Left renal cortex interstitium (tissue), 4 donors: ENCODE measurements around the gene NUDT16L1. TPM values are rescaled to one million over a fixed set of nuclear protein-coding genes. Genes with fewer than 3 reads are reported as not detected.
"Not testable (repeated sequence)": the region's sequence is repeated elsewhere in the genome, so short reads cannot be mapped to it uniquely, and the experiment has no call there.

Experiments used
- DNase-seq, 4 donors: peaks; one replicate each; pipeline ENCODE4 v3.0.0-alpha.2; 2013; ENCODE audit warnings: low read depth in 4 of 4, low spot score in 2 of 4, missing footprints in 1 of 4
- polyA plus RNA-seq, 4 donors: library from polyadenylated mRNA; unstranded; fragments of 120-200 nt; gene quantifications; one replicate each; pipeline ENCODE4 v1.2.1, GENCODE V29; 2013; ENCODE audit not compliant: insufficient read length in 4 of 4

Gene NUDT16L1
- polyA plus RNA-seq, 4 donors, result 37.0 to 66.3 (median 49.7) TPM

- no peak for DNase-seq
These were observed 20.5 kb downstream of the NUDT16L1 start for GRCh38 chr16:4713663-4714501.

GRCh38 chr16:4714996-4715395 lies 21.6 kb downstream of the NUDT16L1 start:
- no peak for DNase-seq

GRCh38 chr16:4718466-4718865 lies 25.1 kb downstream of the NUDT16L1 start:
- DNase-seq, result no peak

- DNase-seq, result no peak
These were observed 29.9 kb downstream of the NUDT16L1 start for GRCh38 chr16:4723071-4723767.

DNA sequence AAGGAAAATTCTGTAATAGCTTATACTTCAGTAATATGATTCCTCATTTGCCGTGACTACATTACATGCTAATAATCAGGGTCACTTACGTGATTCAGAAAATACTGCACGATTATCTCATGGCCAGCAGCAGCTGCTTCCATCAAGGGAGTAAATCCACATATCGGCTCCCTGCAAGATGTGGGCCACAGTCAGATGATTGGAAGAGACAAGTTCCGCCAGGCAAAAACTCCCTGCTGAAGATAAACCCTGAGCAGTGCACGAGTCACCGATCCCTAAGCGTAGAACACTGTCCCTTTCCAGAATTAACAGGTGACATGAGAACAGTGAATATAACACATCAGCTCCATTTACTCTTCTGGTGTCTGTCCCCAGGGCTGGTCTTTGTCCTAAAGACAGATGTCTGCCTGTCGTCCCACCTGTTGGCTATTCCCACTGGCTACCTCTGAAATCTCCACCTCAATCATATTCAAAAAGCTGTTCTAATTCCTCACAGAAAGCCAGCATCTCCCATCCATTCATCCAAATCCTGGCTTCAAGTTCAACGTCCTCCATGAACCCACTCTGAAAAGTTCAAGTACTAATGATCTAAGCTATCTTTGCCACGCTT lies 31.4 kb downstream of the NUDT16L1 start:
- DNase-seq, result no peak

- DNase-seq, result no peak
These were observed 33.3 kb downstream of the NUDT16L1 start for GRCh38 chr16:4726616-4727015.

DNA sequence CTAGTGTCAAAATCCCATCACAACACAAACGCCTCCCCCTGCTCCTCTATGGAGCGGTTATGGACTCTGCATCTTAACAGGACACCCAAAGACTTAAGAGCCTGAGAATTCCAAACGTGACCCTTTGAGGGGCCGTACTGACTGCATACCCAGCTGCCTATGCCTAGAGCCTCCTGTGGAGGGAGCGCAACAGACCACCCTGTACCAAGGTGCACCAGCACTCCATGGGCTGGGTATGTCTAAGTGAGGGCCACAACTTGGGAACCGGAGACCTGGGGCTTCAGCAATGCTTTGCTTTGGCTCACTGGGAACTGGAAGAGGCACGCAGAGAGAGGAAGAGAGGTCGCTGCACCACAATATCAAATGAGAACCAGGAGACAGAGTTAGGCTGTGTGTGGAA lies 35.3 kb downstream of the NUDT16L1 start:
- DNase-seq, result no peak

DNA sequence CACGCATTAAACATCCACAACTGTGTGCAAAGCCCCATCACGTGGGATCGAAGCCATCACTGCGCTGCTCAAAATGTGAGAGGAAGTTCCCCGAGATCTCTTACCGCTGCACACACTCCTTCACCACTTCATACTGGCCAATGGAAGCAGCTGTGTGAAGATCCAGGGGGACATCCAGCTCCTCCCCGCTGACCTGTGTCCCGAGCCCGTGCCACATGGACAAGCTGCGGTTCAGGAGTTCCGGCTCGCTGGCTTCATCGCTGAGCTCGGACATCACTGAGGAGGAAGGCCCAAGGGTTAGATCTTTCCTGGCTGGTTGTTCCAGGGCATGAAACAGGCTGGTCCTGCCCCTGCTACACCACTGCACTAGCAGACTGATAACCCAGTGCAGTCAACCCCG lies 36.5 kb downstream of the NUDT16L1 start:
- DNase-seq, result no peak

DNA sequence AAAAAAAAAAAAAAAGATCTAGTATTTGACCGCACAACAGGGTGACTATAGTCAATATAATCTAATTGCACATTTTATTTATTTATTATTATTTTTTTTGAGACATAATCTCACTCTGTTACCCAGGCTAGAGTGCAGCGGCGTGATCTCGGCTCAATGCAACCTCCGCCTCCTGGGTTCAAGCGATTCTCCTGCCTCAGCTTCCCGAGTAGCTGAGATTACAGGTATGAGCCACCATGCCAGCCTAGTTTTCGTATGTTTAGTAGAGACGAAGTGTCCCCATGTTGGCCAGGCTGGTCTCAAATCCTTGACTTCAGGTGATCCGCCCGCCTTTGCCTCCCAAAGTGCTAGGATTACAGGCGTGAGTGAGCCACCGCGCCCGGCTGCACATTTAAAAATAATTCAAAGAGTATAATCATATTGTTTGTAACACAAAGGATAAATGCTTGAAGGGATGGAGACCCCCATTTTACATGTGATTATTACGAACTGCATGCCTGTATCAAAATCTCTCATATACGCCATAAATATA lies 39.9 kb downstream of the NUDT16L1 start:
- no peak for DNase-seq

DNA sequence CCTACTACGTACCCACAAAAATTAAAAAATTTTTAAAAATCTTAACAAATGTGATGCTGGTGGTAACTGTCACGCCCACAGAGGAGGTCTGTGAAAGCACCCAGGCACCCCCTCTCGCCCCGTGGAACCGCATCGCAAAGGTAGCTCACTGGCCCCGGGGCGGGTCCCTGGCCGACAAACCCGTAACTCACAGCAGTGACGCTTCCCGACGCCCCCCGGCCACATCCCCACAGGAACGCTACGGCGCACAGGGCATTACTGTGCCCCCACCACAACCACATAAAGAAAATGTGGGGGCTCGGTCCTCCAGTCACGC lies 40.3 kb downstream of the NUDT16L1 start:
- no peak for DNase-seq

DNA sequence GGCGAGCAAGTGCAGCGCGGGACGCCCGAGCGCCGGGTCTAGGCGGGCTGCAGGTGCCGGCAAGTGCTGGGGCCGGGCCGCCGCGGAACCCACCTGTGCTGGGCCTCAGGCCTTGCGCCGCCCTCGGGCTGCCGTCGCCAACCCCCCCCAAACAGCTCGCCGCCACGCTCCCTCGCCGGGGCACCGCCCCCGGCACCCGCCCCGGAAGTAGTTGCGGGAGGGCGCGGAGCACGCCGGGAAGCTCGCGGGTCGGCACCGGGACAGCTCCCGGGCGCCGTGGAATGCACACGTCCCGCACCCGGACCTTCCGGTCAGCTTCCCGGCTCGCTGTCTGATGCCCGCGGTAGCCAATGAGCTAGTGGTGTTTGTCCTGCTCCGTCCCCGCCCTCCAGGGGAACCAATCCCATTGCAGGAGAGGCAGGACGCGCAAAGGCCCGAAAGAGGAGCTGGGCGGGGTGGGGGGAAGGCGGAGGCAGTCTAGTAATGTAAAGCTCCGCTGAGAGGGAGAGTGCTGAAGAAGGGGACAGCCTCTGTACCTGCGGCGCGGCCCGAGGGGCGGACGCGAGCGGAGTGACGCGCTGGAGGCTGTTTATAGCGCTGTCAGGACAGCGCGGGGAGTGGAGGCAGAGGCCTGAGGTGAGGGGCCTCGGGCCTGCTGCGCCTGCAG lies 40.8 kb downstream of the NUDT16L1 start, which contains the start of the genes ANKS3 and DNAAF8:
TSS of gene ANKS3 (minus strand) at position 209 of the 667 bp plus-strand sequence. CDS start 4,122 bp downstream, outside the sequence.
TSS of gene DNAAF8 (plus strand) at position 475 of the 667 bp plus-strand sequence. CDS start 1,978 bp downstream, outside the sequence.
- DNase-seq, result peak; percentile 81 to 94 (median 86)

DNA sequence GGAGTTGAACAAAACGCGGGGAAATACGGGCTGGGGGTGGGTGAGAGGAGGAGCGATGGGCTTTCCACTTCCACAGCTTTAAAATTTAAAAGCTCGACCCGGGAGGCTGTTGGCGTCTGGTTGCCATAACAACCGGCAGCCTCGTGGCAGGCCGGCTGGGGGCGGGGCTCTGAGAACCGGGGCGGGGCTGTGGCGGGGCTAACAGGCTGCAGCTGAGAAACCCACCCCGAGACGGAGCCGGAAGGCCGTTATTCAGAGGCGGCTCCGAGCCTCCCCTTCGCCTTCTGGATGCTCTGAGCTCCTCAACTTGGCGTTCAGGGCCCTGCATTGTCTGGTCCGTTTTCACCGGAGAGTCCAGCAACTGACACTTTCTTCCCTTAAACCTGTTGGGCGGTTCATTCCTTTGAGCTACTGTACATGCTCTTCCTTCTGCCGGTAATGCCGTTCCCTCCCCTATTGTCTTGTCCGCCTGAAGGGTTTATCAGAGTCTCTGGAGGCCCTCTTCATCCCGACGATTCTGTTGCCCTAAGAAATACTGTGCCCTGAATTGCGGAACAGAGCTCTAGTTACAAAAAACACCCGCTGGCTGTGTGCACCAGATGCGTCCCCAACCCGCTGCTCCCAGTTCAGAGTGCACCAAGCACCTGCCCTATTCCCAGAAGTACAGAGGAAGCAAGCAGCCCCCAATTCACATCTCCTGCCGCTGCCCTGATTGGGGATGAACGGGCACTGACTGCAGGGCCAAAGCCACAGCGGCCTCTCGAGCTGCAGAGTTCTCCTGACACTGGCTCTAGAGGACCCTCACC lies 41.6 kb downstream of the NUDT16L1 start:
- peak in 3 of 4 donors; percentile 69 to 74 (median 71) for DNase-seq

DNA sequence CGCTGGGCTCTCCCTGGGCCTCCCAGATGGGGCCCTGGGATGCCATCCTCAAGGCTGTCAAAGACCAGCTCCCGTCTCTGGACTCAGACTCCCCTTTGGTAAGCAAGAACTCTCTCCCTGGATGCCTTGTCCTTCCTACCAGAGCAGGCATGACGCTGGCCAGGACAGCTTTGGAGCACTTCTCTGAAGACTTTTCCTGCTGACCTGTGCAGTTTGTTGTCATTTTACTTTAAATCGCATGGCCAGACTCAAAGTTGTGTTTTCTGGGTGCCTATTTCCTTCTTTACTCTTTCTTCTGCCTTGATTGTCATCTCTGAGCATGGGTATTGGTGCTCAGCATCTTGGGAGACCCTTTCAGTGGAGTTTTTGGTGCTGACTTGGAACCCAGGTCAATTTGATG lies 43.2 kb downstream of the NUDT16L1 start:
- DNase-seq, result no peak

GRCh38 chr16:4737545-4737944 lies 44.2 kb downstream of the NUDT16L1 start:
- no peak for DNase-seq

GRCh38 chr16:4738370-4738769 lies 45.0 kb downstream of the NUDT16L1 start:
- not testable (repeated sequence) for DNase-seq

- DNase-seq, result no peak
These were observed 50.0 kb downstream of the NUDT16L1 start for GRCh38 chr16:4743226-4743878.

DNA sequence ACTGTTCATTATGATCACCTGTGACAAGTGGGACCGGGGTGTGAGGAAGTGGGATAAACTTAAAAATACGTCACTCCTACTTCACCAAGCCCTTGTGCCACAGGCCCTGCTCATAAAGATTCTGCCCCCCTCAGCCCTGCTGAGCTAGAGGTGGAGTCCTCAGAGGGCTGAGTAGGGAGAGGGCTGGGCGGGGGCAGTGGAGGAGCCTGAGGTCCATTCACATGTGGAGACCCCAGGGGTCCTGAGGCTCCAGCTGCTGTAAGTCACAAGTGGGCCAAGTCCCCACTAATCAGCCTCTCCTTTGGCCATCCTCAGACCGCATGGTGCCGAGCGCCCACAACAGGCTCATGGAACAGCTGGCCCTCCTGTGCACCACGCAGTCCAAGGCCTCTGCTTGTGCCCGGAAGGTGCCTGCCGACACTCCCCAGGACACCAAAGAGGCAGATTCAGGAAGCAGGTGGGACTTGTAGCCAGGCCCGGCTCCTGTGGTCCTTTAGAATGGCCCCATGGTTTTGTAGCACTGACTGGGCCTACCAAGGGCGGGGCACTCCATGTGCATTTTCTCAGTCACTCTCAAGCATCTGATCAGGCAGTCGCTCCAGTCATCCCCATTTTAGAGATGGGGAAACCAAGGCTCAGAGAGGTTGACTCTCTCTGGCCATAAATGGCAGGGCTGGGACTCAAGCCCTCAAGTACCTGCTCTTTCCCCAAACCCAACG lies 51.4 kb downstream of the NUDT16L1 start:
- no peak for DNase-seq

DNA sequence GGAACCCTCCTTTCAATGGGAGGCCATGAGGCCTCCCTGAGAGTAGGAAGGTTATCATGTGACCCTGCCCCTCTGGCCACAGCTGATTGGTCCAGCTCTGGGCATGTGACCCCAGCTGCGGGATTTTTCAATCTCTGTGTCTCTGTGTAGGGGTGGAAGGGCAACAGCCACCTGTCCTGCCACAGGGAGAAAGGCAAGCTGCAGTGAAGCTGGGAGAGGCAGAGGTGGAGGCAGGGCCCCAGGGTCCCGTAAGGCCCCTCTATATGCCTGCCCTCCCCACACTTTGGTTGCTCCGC lies 51.9 kb downstream of the NUDT16L1 start:
- no peak for DNase-seq
